ENCODE measurements around the gene MYH6. TPM values are rescaled to one million over a fixed set of nuclear protein-coding genes. Genes with fewer than 3 reads are reported as not detected.
"Not testable (repeated sequence)": the region's sequence is repeated elsewhere in the genome, so short reads cannot be mapped to it uniquely, and the experiment has no call there.

MYH6 gene
- polyA plus RNA-seq, 1 donor: 0.03 TPM

DNA sequence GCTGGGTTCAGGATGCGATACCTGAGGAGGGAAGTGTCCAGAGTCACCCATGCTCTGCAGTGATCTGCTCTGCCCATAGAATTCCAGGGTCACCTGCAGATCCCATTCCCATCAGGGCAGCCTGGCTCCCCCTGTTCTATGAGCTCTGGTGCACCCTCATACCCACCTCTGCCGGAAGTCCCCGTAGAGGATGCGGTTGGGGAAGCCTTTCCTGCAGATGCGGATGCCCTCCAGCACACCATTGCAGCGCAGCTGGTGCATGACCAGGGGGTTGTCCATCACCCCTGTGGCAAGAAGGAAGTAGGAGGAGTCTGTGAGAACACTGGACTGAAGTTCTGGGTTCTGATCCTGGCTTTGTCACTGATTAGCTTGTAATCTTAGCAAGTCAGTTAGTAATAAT is 17.7 kb upstream of the MYH6 start:
- not testable (repeated sequence) for H3K36me3 ChIP-seq (ENCODE audit: control insufficient read depth, insufficient read depth, low read length); DNase-seq; H3K27me3 ChIP-seq (ENCODE audit: control insufficient read depth, insufficient read depth, low read length); H3K4me1 ChIP-seq (ENCODE audit: control insufficient read depth, insufficient read depth, low read length); H3K9me3 ChIP-seq (ENCODE audit: control insufficient read depth, low read depth, low read length); H3K4me3 ChIP-seq (ENCODE audit: low read length); H3K27ac ChIP-seq (ENCODE audit: low read length)
- no CpG with 5 or more reads among the region's 6 CpGs for WGBS (ENCODE audit: insufficient coverage, low lambda C conversion rate)

DNA sequence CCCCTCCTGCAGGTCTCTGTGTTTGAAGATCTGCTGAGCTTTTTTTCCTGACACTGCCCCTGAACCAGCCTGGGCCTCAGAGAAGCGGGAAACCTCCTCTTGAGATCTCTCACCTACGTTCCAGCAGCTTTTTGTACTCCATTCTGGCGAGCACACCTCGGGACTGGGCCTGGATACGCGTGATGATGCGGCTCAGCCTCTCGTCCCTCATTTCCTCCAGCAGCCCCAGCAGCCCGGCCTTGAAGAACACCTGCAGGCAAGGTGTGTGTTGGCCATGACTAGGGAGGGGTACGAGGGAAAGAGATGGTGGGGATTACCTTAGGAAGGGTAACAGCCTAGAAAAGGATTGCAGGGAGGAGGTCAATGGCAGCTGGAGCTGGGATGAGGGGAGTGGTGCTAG is 17.1 kb upstream of the MYH6 start:
- H3K36me3 ChIP-seq (ENCODE audit: control insufficient read depth, insufficient read depth, low read length): no peaks in the 10 kb centered on the region
- no peaks in the 10 kb centered on the region for H3K4me1 ChIP-seq (ENCODE audit: control insufficient read depth, insufficient read depth, low read length)
- H3K9me3 ChIP-seq (ENCODE audit: control insufficient read depth, low read depth, low read length): no peaks in the 10 kb centered on the region
- no CpG with 5 or more reads among the region's 10 CpGs for WGBS (ENCODE audit: insufficient coverage, low lambda C conversion rate)
- no peak overlapping the region for H3K4me3 ChIP-seq (ENCODE audit: low read length)
- no peak overlapping the region for H3K27ac ChIP-seq (ENCODE audit: low read length)
- peaks cover 2% of the 10 kb centered on the region for H3K27me3 ChIP-seq (ENCODE audit: control insufficient read depth, insufficient read depth, low read length)
- no peak for DNase-seq

DNA sequence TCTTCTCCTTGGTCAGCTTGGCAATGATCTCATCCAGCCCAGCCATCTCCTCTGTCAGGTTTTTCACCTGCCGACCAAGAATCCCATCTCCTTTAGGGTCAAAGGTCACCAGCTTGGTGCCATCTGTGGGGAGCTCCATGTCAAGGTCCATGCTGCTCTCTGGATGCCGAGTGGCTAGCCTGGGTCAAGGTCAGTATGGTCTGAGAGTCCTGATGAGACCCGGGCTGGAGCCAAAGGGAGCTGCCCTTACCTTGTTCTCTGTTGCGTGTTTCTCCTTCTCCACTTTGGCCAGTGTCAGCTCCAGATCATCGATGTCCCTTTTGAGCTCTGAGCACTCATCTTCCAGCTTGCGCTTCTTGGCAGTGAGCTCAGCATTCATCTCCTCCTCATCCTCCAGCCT is 15.6 kb upstream of the MYH6 start:
- Histone ChIP-seq H3K4me1 (ENCODE audit: control insufficient read depth, insufficient read depth, low read length) (no peaks in the 10 kb centered on the region), H3K4me3 (ENCODE audit: low read length) (no peak overlapping the region), H3K27ac (ENCODE audit: low read length) (no peak overlapping the region), H3K36me3 (ENCODE audit: control insufficient read depth, insufficient read depth, low read length) (no peaks in the 10 kb centered on the region), H3K27me3 (ENCODE audit: control insufficient read depth, insufficient read depth, low read length) (peaks cover 2% of the 10 kb centered on the region), H3K9me3 (ENCODE audit: control insufficient read depth, low read depth, low read length) (no peaks in the 10 kb centered on the region)
- DNase-seq: no peak
- 100% methylated on average over 2 of the region's 6 CpGs for WGBS (ENCODE audit: insufficient coverage, low lambda C conversion rate)

DNA sequence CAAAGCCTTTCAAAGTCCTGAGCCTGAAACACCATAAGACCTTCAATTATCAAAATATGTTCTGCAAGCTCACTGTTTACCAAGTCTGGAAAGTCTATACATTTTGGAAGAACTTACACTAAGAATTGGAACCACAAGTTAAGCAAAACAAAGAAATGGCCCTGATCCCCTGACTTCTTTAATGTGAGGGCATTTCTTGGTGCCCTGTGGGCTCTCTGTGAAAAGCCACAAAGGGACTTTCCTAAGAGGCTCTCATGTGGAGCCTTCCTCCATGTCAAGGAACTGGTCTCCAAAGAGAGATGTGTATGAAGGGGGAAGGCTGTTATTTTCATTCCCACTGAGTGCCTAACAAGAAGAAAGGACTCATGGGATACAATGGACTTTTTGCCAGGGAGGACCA is 13.5 kb upstream of the MYH6 start:
- Histone ChIP-seq H3K27me3 (ENCODE audit: control insufficient read depth, insufficient read depth, low read length) (peaks cover 2% of the 10 kb centered on the region), H3K36me3 (ENCODE audit: control insufficient read depth, insufficient read depth, low read length) (no peaks in the 10 kb centered on the region), H3K4me1 (ENCODE audit: control insufficient read depth, insufficient read depth, low read length) (no peaks in the 10 kb centered on the region), H3K9me3 (ENCODE audit: control insufficient read depth, low read depth, low read length) (no peaks in the 10 kb centered on the region), H3K27ac (ENCODE audit: low read length) (no peak overlapping the region), H3K4me3 (ENCODE audit: low read length) (no peak overlapping the region)
- no peak for DNase-seq

DNA sequence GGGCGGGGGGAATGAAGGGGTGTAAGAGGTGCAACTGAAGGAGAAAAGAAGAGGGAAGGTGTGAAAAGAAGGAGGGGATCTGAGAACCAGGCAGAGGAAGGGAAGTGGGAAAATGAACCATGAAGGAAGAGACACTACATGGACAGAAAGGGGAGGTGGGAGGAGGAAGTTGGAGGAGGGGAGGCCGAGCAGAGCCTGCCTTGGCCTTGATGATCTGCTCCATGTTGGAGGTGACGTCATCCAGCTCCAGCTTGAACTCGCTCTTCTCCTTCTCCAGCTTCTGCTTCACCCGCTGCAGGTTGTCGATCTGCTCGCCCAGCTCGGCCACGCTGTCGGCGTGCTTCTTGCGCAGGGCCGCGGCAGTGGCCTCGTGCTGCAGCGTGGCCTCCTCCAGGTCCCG is 11.6 kb upstream of the MYH6 start:
- not testable (repeated sequence) for DNase-seq; H3K36me3 ChIP-seq (ENCODE audit: control insufficient read depth, insufficient read depth, low read length); H3K4me3 ChIP-seq (ENCODE audit: low read length); H3K27me3 ChIP-seq (ENCODE audit: control insufficient read depth, insufficient read depth, low read length); H3K27ac ChIP-seq (ENCODE audit: low read length); H3K9me3 ChIP-seq (ENCODE audit: control insufficient read depth, low read depth, low read length); H3K4me1 ChIP-seq (ENCODE audit: control insufficient read depth, insufficient read depth, low read length)
- 90% methylated on average over 1 of the region's 17 CpGs for whole genome bisulfite sequencing (ENCODE audit: insufficient coverage, low lambda C conversion rate)

DNA sequence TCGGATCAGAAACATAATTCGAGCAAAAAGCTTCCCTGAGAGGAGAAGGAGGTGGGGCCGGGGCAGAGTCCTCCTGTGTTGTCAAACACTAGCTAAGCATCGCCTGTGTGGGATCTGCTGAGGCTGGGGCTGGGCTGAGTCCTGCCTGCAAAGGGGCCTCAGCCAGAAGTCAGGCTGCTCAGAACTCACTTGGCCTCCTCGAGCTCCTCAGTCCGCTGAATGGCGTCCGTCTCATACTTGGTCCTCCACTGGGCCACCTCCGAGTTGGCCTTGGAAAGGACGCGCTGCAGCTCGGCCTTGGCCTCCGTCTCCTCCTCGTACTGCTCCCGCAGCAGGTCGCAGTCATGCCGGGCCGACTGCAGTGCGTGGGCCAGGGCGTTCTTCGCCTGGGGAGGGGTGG is 9.9 kb upstream of the MYH6 start:
- Histone ChIP-seq H3K27ac (ENCODE audit: low read length) (no peak overlapping the region), H3K4me1 (ENCODE audit: control insufficient read depth, insufficient read depth, low read length) (no peaks in the 10 kb centered on the region), H3K9me3 (ENCODE audit: control insufficient read depth, low read depth, low read length) (no peaks in the 10 kb centered on the region), H3K27me3 (ENCODE audit: control insufficient read depth, insufficient read depth, low read length) (peaks cover 2% of the 10 kb centered on the region), H3K36me3 (ENCODE audit: control insufficient read depth, insufficient read depth, low read length) (no peaks in the 10 kb centered on the region), H3K4me3 (ENCODE audit: low read length) (no peak overlapping the region)
- no CpG with 5 or more reads among the region's 21 CpGs for WGBS (ENCODE audit: insufficient coverage, low lambda C conversion rate)
- DNase-seq: no peak

DNA sequence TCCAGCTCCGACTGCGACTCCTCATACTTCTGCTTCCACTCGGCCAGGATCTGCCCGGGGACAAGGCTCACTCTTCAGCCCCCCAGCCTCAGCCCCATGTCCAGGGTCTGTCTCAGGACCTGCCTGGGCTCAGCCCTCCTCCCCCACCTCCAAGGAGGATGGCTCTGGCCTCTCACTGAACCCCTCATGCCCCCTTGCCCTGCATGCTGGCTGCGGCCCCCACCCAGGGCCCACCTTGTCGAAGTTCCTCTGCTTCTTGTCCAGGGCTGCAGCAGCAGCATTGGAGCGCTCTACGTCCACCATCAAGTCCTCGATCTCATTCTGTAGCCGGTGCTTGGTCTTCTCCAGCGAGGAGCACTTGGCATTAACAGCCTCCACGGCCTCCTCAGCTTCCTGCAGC is 9.2 kb upstream of the MYH6 start:
- H3K27ac ChIP-seq (ENCODE audit: low read length); H3K27me3 ChIP-seq (ENCODE audit: control insufficient read depth, insufficient read depth, low read length); H3K36me3 ChIP-seq (ENCODE audit: control insufficient read depth, insufficient read depth, low read length); H3K4me1 ChIP-seq (ENCODE audit: control insufficient read depth, insufficient read depth, low read length); H3K4me3 ChIP-seq (ENCODE audit: low read length); DNase-seq; H3K9me3 ChIP-seq (ENCODE audit: control insufficient read depth, low read depth, low read length): not testable (repeated sequence)
- WGBS (ENCODE audit: insufficient coverage, low lambda C conversion rate): no CpG with 5 or more reads among the region's 12 CpGs

DNA sequence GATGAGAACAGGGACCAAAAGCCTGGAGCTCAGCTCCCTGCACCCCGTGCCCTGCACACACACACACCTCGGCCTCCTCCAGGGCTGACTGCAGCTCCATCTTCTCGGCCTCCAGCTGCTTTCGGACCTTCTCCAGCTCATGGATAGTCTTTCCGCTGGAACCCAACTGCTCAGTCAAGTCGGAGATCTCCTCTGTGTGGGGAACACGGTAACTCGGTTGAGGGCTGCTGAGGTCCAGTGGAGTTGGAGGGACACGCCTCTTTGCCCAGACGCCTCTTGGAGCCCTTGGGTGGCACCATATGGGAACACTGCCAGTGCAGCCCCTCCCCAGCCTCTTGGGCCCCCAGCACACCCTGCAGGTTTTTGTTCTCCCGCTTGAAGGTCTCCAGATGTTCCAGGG is 8.7 kb upstream of the MYH6 start:
- Histone ChIP-seq H3K4me1 (ENCODE audit: control insufficient read depth, insufficient read depth, low read length) (no peaks in the 10 kb centered on the region), H3K9me3 (ENCODE audit: control insufficient read depth, low read depth, low read length) (no peaks in the 10 kb centered on the region), H3K27ac (ENCODE audit: low read length) (no peak overlapping the region), H3K4me3 (ENCODE audit: low read length) (no peak overlapping the region), H3K27me3 (ENCODE audit: control insufficient read depth, insufficient read depth, low read length) (peaks cover under 1% of the 10 kb centered on the region), H3K36me3 (ENCODE audit: control insufficient read depth, insufficient read depth, low read length) (no peaks in the 10 kb centered on the region)
- DNase-seq: no peak
- WGBS (ENCODE audit: insufficient coverage, low lambda C conversion rate): 100% methylated on average over 1 of the region's 11 CpGs

DNA sequence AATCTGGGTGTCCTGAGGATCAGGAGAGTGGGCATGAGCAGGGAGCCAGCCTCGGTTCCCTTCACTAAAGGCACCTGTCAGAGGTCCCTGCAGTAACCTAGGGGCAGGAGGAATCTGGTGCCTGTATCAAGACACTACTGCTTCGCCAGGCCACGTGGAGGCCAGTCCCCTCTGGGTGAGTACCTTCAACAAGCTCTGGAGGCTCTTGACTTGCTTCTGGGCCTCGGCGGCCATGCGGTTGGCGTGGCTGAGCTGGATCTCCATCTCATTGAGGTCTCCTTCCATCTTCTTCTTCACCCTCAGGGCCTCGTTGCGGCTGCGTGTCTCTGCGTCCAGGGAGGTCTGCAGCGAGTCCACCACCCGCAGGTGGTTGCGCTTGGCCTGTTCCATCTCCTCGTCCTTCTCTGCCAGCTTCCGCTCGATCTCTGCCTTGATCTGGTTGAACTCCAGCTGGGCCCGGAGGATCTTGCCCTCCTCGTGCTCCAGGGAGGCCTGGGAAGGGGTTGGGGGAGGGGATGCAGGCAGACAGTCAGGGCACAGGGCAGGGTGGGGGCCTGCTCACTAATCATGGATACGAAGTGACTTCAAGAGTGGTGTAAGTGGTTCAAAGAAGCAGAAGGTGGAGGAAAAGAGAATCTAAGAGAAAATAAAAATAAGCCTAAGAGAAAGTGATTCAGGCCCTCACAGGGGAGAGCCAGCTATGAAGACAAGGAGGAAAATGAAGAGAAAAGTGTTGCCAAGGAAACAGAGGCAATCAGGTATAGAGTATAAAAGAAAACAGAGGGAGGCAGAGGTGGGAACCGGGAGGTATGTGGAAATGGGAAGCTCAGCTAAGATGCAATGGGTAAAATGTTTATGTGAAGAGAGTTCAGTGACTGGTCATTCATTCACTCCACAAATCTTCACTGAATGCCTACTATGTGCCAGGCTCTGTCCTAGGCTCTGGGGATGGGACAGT is 8.0 kb upstream of the MYH6 start:
- no peak overlapping the region for H3K27ac ChIP-seq (ENCODE audit: low read length)
- no peak overlapping the region for H3K4me3 ChIP-seq (ENCODE audit: low read length)
- H3K4me1 ChIP-seq (ENCODE audit: control insufficient read depth, insufficient read depth, low read length): no peaks in the 10 kb centered on the region
- no peaks in the 10 kb centered on the region for H3K36me3 ChIP-seq (ENCODE audit: control insufficient read depth, insufficient read depth, low read length)
- H3K27me3 ChIP-seq (ENCODE audit: control insufficient read depth, insufficient read depth, low read length): no peaks in the 10 kb centered on the region
- no peaks in the 10 kb centered on the region for H3K9me3 ChIP-seq (ENCODE audit: control insufficient read depth, low read depth, low read length)
- no peak for DNase-seq
- WGBS (ENCODE audit: insufficient coverage, low lambda C conversion rate): 67% methylated on average over 2 of the region's 21 CpGs

DNA sequence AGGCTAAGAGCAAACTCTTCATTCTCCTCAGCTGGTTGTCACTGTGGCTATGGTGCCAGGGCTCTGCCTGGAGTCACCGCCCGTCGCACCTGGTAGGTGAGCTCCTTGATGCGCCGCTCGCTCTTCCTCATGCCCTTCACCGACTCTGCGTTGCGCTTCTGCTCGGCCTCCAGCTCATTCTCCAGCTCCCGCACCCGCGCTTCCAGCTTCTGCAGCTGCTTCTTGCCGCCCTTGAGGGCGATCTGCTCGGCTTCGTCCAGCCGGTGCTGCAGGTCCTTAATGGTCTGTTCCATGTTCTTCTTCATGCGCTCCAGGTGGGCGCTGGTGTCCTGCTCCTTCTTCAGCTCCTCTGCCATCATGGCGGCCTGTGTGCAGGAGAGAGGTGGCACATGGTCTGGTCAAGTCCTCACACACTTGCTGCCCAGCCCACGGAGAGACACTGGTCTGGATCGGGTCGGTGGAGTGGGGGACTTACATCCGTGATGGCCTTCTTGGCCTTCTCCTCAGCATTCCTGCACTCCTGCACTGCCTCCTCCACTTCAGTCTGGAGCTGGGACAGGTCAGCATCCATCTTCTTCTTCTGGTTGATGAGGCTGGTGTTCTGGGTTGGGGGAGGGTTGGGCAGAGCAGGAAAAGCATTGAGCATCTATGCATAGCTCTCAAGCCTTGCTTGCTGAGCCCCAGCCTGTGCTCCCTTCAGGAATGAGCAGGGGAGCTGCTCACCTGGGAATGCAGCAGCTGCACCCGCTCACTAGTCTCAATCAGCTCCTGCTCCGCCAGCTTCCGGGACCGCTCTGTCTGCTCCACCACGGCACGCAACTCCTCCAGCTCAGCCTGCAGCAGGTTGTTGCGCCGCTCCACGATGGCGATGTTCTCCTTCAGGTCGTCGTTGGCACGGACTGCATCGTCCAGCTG is 7.1 kb upstream of the MYH6 start:
- no peak for DNase-seq
- Histone ChIP-seq H3K4me3 (ENCODE audit: low read length) (no peak overlapping the region), H3K27ac (ENCODE audit: low read length) (no peak overlapping the region), H3K36me3 (ENCODE audit: control insufficient read depth, insufficient read depth, low read length) (no peaks in the 10 kb centered on the region), H3K9me3 (ENCODE audit: control insufficient read depth, low read depth, low read length) (no peaks in the 10 kb centered on the region), H3K27me3 (ENCODE audit: control insufficient read depth, insufficient read depth, low read length) (no peaks in the 10 kb centered on the region), H3K4me1 (ENCODE audit: control insufficient read depth, insufficient read depth, low read length) (no peaks in the 10 kb centered on the region)
- WGBS (ENCODE audit: insufficient coverage, low lambda C conversion rate): no CpG with 5 or more reads among the region's 39 CpGs

All from large intestine (tissue), 3 donors.